Hindlimb muscle (tissue), 1 donor: ENCODE data around the gene MAP3K12. TPM values are rescaled to one million over a fixed set of nuclear protein-coding genes. Genes with fewer than 3 reads are reported as not detected.
"Not testable (repeated sequence)": the region's sequence is repeated elsewhere in the genome, so short reads cannot be mapped to it uniquely, and the experiment has no call there.

Source experiments
- DNase-seq: peaks from one replicate; pipeline ENCODE4 v3.0.0-alpha.2; 2013
- polyA plus RNA-seq: library from polyadenylated mRNA; unstranded; fragments of 120-200 nt; gene quantifications from one replicate; pipeline ENCODE4 v1.2.1, GENCODE V29; 2013; ENCODE audit not compliant: insufficient read length

Gene MAP3K12
- polyA plus RNA-seq, 1 donor: 18.4 TPM

- DNase-seq: no peak
Measured at GRCh38 chr12:53465679-53466078, 33.6 kb downstream of the MAP3K12 start.

GRCh38 chr12:53464685-53465418 is 34.4 kb downstream of the MAP3K12 start:
- DNase-seq: no peak

GRCh38 chr12:53463802-53464560 is 35.3 kb downstream of the MAP3K12 start:
- no peak for DNase-seq

GRCh38 chr12:53462935-53463334 is 36.3 kb downstream of the MAP3K12 start:
- no peak for DNase-seq

- DNase-seq: no peak
Measured at GRCh38 chr12:53461591-53461990, 37.7 kb downstream of the MAP3K12 start.

GRCh38 chr12:53461059-53461458 is 38.2 kb downstream of the MAP3K12 start:
- no peak for DNase-seq

- DNase-seq: no peak
Measured at GRCh38 chr12:53459097-53459496, 40.2 kb downstream of the MAP3K12 start.

- no peak for DNase-seq
Measured at GRCh38 chr12:53456654-53457366, 42.4 kb downstream of the MAP3K12 start.

GRCh38 chr12:53454707-53455106 is 44.6 kb downstream of the MAP3K12 start:
- DNase-seq: no peak

GRCh38 chr12:53453953-53454640 is 45.2 kb downstream of the MAP3K12 start:
- DNase-seq: no peak

- peak; percentile 87 for DNase-seq
Measured at GRCh38 chr12:53452159-53453077, 46.8 kb downstream of the MAP3K12 start.

- peak; percentile 98 for DNase-seq
Measured at GRCh38 chr12:53451661-53452158, 47.5 kb downstream of the MAP3K12 start, which contains the start of gene PCBP2. PCBP2 (plus strand) TSS chr12:53452102; CDS start chr12:53454801, 2,699 bp downstream.

GRCh38 chr12:53450936-53451335 is 48.3 kb downstream of the MAP3K12 start:
- DNase-seq: no peak

GRCh38 chr12:53444593-53445325 is 54.5 kb downstream of the MAP3K12 start:
- DNase-seq: not testable (repeated sequence)

- no peak for DNase-seq
Measured at GRCh38 chr12:53443955-53444354, 55.3 kb downstream of the MAP3K12 start.

GRCh38 chr12:53441040-53441833 is 58.0 kb downstream of the MAP3K12 start, which contains the start of gene PRR13:
PRR13 (plus strand) TSS chr12:53441734; CDS start chr12:53442715, 981 bp downstream.
- DNase-seq: peak; percentile 98

GRCh38 chr12:53439582-53439981 is 59.7 kb downstream of the MAP3K12 start:
- DNase-seq: not testable (repeated sequence)

GRCh38 chr12:53435326-53435725 is 63.9 kb downstream of the MAP3K12 start:
- DNase-seq: not testable (repeated sequence)

GRCh38 chr12:53431187-53431586 is 68.1 kb downstream of the MAP3K12 start:
- DNase-seq: no peak
